HEK293 (cell line): Measurements from ENCODE around the gene STX5.
A peak's percentile ranks its signal among the peaks of the same experiment; 100 is the strongest.

Experiments
- BCL6B ChIP-seq: fragments of 450-650 bp; formaldehyde crosslinking; IDR thresholded peaks from 2 replicates; pipeline ENCODE4 v1.5.1; 2017; ENCODE audit warnings: missing biosample characterization, missing genetic modification characterization
- GLI4 ChIP-seq: fragments of 450-650 bp; formaldehyde crosslinking; IDR thresholded peaks from 2 replicates; pipeline ENCODE4 v1.5.1; 2016; ENCODE audit warnings: missing biosample characterization, missing genetic modification characterization
- HOXA7 ChIP-seq: sonication (generic); formaldehyde crosslinking; IDR thresholded peaks from 2 replicates; pipeline ENCODE4 v1.8.1; 2022; ENCODE audit warnings: missing genetic modification reagents, borderline replicate concordance
- HOXC10 ChIP-seq: sonication (generic); formaldehyde crosslinking; IDR thresholded peaks from 2 replicates; pipeline ENCODE4 v1.8.1; 2023; ENCODE audit warnings: mild to moderate bottlenecking, missing genetic modification reagents
- HOXD13 ChIP-seq: sonication (generic); formaldehyde crosslinking; IDR thresholded peaks from 2 replicates; pipeline ENCODE4 v1.8.0; 2022; ENCODE audit warnings: missing genetic modification reagents, borderline replicate concordance
- SCRT2 ChIP-seq: fragments of 450-650 bp; formaldehyde crosslinking; IDR thresholded peaks from 2 replicates; pipeline ENCODE4 v1.5.1; 2016; ENCODE audit warnings: missing biosample characterization, missing genetic modification characterization
- SP3 ChIP-seq: fragments of 450-650 bp; formaldehyde crosslinking; IDR thresholded peaks from 2 replicates; pipeline ENCODE4 v1.5.1; 2016; ENCODE audit warnings: missing biosample characterization, missing genetic modification characterization
- ZBTB8A ChIP-seq: fragments of 450-650 bp; formaldehyde crosslinking; IDR thresholded peaks from 2 replicates; pipeline ENCODE4 v1.5.1; 2016; ENCODE audit warnings: missing biosample characterization, missing genetic modification characterization
- ZFHX2 ChIP-seq: fragments of 450-650 bp; formaldehyde crosslinking; conservative IDR thresholded peaks from 2 replicates; pipeline ENCODE4 v1.5.1; 2016; ENCODE audit warnings: missing biosample characterization, missing genetic modification characterization
- ZNF132 ChIP-seq: fragments of 450-650 bp; formaldehyde crosslinking; IDR thresholded peaks from 2 replicates; pipeline ENCODE4 v1.5.1; 2017; ENCODE audit warnings: missing biosample characterization, missing genetic modification characterization, borderline replicate concordance
- ZNF157 ChIP-seq: fragments of 450-650 bp; formaldehyde crosslinking; IDR thresholded peaks from 2 replicates; pipeline ENCODE4 v1.5.1; 2016; ENCODE audit warnings: missing biosample characterization, missing genetic modification characterization
- ZNF16 ChIP-seq: fragments of 450-650 bp; formaldehyde crosslinking; IDR thresholded peaks from 2 replicates; pipeline ENCODE4 v1.5.1; 2016; ENCODE audit warnings: low read depth, missing biosample characterization, missing genetic modification characterization
- ZNF169 ChIP-seq: fragments of 450-650 bp; formaldehyde crosslinking; IDR thresholded peaks from 2 replicates; pipeline ENCODE4 v1.5.1; 2016; ENCODE audit warnings: missing biosample characterization, missing genetic modification characterization
- ZNF211 ChIP-seq: fragments of 450-650 bp; formaldehyde crosslinking; IDR thresholded peaks from 2 replicates; pipeline ENCODE4 v1.5.1; 2016; ENCODE audit warnings: low read depth, missing biosample characterization, missing genetic modification characterization
- ZNF23 ChIP-seq: fragments of 450-650 bp; formaldehyde crosslinking; IDR thresholded peaks from 2 replicates; pipeline ENCODE4 v1.5.1; 2016; ENCODE audit warnings: missing biosample characterization, missing genetic modification characterization, borderline replicate concordance
- ZNF248 ChIP-seq: fragments of 450-650 bp; formaldehyde crosslinking; IDR thresholded peaks from 2 replicates; pipeline ENCODE4 v1.5.1; 2017; ENCODE audit warnings: missing biosample characterization, missing genetic modification characterization
- ZNF302 ChIP-seq: fragments of 450-650 bp; formaldehyde crosslinking; IDR thresholded peaks from 2 replicates; pipeline ENCODE4 v1.5.1; 2016; ENCODE audit warnings: missing biosample characterization, missing genetic modification characterization, low read depth
- ZNF311 ChIP-seq: fragments of 450-650 bp; formaldehyde crosslinking; IDR thresholded peaks from 2 replicates; pipeline ENCODE4 v1.5.1; 2017; ENCODE audit warnings: missing biosample characterization, missing genetic modification characterization, borderline replicate concordance
- ZNF324 ChIP-seq: fragments of 450-650 bp; formaldehyde crosslinking; IDR thresholded peaks from 2 replicates; pipeline ENCODE4 v1.5.1; 2016; ENCODE audit warnings: missing biosample characterization, missing genetic modification characterization
- ZNF341 ChIP-seq: fragments of 450-650 bp; formaldehyde crosslinking; IDR thresholded peaks from 2 replicates; pipeline ENCODE4; 2016; ENCODE audit warnings: low read depth, missing biosample characterization, missing genetic modification characterization
- ZNF354C ChIP-seq: fragments of 450-650 bp; formaldehyde crosslinking; IDR thresholded peaks from 2 replicates; pipeline ENCODE4 v1.5.1; 2016; ENCODE audit warnings: missing biosample characterization, missing genetic modification characterization, low read depth, borderline replicate concordance
- ZNF398 ChIP-seq: fragments of 450-650 bp; formaldehyde crosslinking; IDR thresholded peaks from 2 replicates; pipeline ENCODE4 v1.5.1; 2017; ENCODE audit warnings: missing biosample characterization, missing genetic modification characterization
- ZNF423 ChIP-seq: fragments of 450-650 bp; formaldehyde crosslinking; IDR thresholded peaks from 2 replicates; pipeline ENCODE4 v1.5.1; 2016; ENCODE audit warnings: missing biosample characterization, missing genetic modification characterization
- ZNF501 ChIP-seq: fragments of 450-650 bp; formaldehyde crosslinking; IDR thresholded peaks from 2 replicates; pipeline ENCODE4 v1.5.1; 2016; ENCODE audit warnings: missing biosample characterization, missing genetic modification characterization
- ZNF510 ChIP-seq: fragments of 450-650 bp; formaldehyde crosslinking; IDR thresholded peaks from 2 replicates; pipeline ENCODE4 v1.5.1; 2018; ENCODE audit warnings: mild to moderate bottlenecking, missing genetic modification characterization, missing biosample characterization; ENCODE audit not compliant: insufficient replicate concordance
- ZNF571 ChIP-seq: fragments of 450-650 bp; formaldehyde crosslinking; IDR thresholded peaks from 2 replicates; pipeline ENCODE4 v1.5.0; 2017; ENCODE audit warnings: missing biosample characterization, missing genetic modification characterization
- ZNF580 ChIP-seq: fragments of 450-650 bp; formaldehyde crosslinking; IDR thresholded peaks from 2 replicates; pipeline ENCODE4 v1.5.1; 2016; ENCODE audit warnings: missing biosample characterization, missing genetic modification characterization
- ZNF747 ChIP-seq: fragments of 450-650 bp; formaldehyde crosslinking; IDR thresholded peaks from 2 replicates; pipeline ENCODE4 v1.5.1; 2016; ENCODE audit warnings: missing biosample characterization, missing genetic modification characterization
- ZNF768 ChIP-seq: fragments of 450-650 bp; formaldehyde crosslinking; IDR thresholded peaks from 2 replicates; pipeline ENCODE4 v1.5.1; 2018; ENCODE audit warnings: missing biosample characterization, mild to moderate bottlenecking, missing genetic modification characterization
- ZNF785 ChIP-seq: fragments of 450-650 bp; formaldehyde crosslinking; IDR thresholded peaks from 2 replicates; pipeline ENCODE4 v1.5.1; 2016; ENCODE audit warnings: missing biosample characterization, missing genetic modification characterization
- ZNF837 ChIP-seq: fragments of 450-650 bp; formaldehyde crosslinking; IDR thresholded peaks from 2 replicates; pipeline ENCODE4 v1.5.1; 2016; ENCODE audit warnings: missing biosample characterization, missing genetic modification characterization
- ZNF843 ChIP-seq: fragments of 450-650 bp; formaldehyde crosslinking; IDR thresholded peaks from 2 replicates; pipeline ENCODE4 v1.5.1; 2016; ENCODE audit warnings: missing biosample characterization, missing genetic modification characterization
- ZSCAN5A ChIP-seq: fragments of 450-650 bp; formaldehyde crosslinking; IDR thresholded peaks from 2 replicates; pipeline ENCODE4 v1.5.1; 2016; ENCODE audit warnings: missing biosample characterization, missing genetic modification characterization
- TF ChIP-seq, protein P1 (sequence below): fragments of 450-650 bp; formaldehyde crosslinking; IDR thresholded peaks from 2 replicates; pipeline ENCODE4 v1.5.0; 2017; ENCODE audit warnings: missing biosample characterization, missing genetic modification characterization, borderline replicate concordance
- TF ChIP-seq, protein P2 (sequence below): fragments of 450-650 bp; formaldehyde crosslinking; IDR thresholded peaks from 2 replicates; pipeline ENCODE4 v1.5.1; 2016; ENCODE audit warnings: missing biosample characterization, missing genetic modification characterization

STX5 gene

DNA sequence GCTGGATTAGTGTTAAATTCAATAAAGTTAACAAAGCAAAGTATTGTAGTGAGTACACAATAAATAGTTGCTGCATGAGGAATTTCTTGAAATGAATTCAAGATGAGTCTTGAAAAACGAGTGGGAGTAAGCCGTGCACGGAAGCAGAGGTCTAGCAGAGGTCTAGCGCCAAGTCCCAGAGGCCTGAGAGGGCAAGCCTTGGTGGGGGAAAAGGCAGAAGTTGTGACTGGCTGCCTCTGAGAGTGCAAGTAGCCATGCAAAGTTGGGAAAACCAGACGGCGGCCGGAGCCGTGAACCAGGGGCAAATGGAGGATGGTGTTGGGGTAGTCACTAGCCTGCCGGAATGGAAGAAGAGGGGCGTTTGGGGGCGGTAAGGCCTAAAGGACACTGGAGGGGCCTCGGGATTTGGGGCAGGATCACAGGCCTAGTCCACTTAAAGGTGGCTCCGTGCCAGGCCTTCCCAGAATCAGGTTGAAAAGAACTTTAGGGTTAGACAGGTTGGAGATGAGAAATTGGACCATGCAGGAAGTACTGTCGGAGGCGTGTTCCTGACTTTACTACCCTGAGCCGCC, 48.5 kb upstream of the STX5 start (continued):
- TF ChIP-seq ZSCAN5A = no peak
- TF ChIP-seq ZNF510 (tag by site-specific recombination) = no peak
- no peak for TF ChIP-seq ZNF768 (tag by site-specific recombination)
- TF ChIP-seq ZNF501 (tag by site-specific recombination) = no peak
- no peak for TF ChIP-seq ZNF423 (tag by site-specific recombination)
- TF ChIP-seq SP3 (tag by site-specific recombination) = no peak
- TF ChIP-seq ZNF16 (tag by site-specific recombination) = no peak
- no peak for TF ChIP-seq ZNF354C (tag by site-specific recombination)
- TF ChIP-seq ZNF324 = no peak
- TF ChIP-seq ZNF398 (tag by site-specific recombination) = peak; percentile 25; the same call in 1 of the 2 replicates
- no peak for TF ChIP-seq GLI4 (tag by site-specific recombination)
- TF ChIP-seq ZNF837 (tag by site-specific recombination) = no peak
- peak; percentile 63 for TF ChIP-seq ZFHX2 (tag by site-specific recombination)
- TF ChIP-seq ZNF341 (tag by site-specific recombination) = no peak
- TF ChIP-seq HOXA7 (CRISPR knock-in tag) = no peak
- TF ChIP-seq ZNF571 (tag by site-specific recombination) = no peak
- no peak for TF ChIP-seq ZNF248 (tag by site-specific recombination)
- TF ChIP-seq, protein P1, sequence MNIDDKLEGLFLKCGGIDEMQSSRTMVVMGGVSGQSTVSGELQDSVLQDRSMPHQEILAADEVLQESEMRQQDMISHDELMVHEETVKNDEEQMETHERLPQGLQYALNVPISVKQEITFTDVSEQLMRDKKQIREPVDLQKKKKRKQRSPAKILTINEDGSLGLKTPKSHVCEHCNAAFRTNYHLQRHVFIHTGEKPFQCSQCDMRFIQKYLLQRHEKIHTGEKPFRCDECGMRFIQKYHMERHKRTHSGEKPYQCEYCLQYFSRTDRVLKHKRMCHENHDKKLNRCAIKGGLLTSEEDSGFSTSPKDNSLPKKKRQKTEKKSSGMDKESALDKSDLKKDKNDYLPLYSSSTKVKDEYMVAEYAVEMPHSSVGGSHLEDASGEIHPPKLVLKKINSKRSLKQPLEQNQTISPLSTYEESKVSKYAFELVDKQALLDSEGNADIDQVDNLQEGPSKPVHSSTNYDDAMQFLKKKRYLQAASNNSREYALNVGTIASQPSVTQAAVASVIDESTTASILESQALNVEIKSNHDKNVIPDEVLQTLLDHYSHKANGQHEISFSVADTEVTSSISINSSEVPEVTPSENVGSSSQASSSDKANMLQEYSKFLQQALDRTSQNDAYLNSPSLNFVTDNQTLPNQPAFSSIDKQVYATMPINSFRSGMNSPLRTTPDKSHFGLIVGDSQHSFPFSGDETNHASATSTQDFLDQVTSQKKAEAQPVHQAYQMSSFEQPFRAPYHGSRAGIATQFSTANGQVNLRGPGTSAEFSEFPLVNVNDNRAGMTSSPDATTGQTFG (tag by site-specific recombination) = no peak
- TF ChIP-seq ZBTB8A (tag by site-specific recombination) = no peak
- TF ChIP-seq ZNF211 = no peak
- TF ChIP-seq SCRT2 (tag by site-specific recombination) = no peak
- no peak for TF ChIP-seq BCL6B
- TF ChIP-seq ZNF843 = no peak
- no peak for TF ChIP-seq ZNF157 (tag by site-specific recombination)
- TF ChIP-seq ZNF785 (tag by site-specific recombination) = no peak
- no peak for TF ChIP-seq ZNF23
- TF ChIP-seq ZNF747 = no peak
- TF ChIP-seq ZNF132 (tag by site-specific recombination) = no peak
- TF ChIP-seq HOXD13 (CRISPR knock-in tag) = no peak
- TF ChIP-seq ZNF580 (tag by site-specific recombination) = no peak
- TF ChIP-seq, protein P2, sequence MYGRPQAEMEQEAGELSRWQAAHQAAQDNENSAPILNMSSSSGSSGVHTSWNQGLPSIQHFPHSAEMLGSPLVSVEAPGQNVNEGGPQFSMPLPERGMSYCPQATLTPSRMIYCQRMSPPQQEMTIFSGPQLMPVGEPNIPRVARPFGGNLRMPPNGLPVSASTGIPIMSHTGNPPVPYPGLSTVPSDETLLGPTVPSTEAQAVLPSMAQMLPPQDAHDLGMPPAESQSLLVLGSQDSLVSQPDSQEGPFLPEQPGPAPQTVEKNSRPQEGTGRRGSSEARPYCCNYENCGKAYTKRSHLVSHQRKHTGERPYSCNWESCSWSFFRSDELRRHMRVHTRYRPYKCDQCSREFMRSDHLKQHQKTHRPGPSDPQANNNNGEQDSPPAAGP (tag by site-specific recombination) = no peak
- no peak for TF ChIP-seq HOXC10
- no peak for TF ChIP-seq ZNF302 (tag by site-specific recombination)
- no peak for TF ChIP-seq ZNF169
- no peak for TF ChIP-seq ZNF311 (tag by site-specific recombination)
